Coronary artery (tissue), 2 donors: ENCODE measurements around the gene DDC.

Experiments used
- DNase-seq: peaks from one replicate; pipeline ENCODE4 v3.0.0-alpha.2; 2017; ENCODE audit warnings: low spot score
- H3K27ac ChIP-seq, 2 donors: fragments of 200-600 bp; sonication (generic); one replicate each; pipeline ENCODE4 v1.5.1; 2016 to 2019
- H3K4me3 ChIP-seq: fragments of 200-600 bp; sonication (generic); 2 replicates; pipeline ENCODE4 v1.5.1; 2016; ENCODE audit warnings: mild to moderate bottlenecking, moderate library complexity
- TF ChIP-seq, protein P1 (sequence below): fragments of 200-600 bp; sonication (generic); IDR thresholded peaks from one replicate; pipeline ENCODE4 v1.5.1; 2019; ENCODE audit warnings: antibody characterized with exemption

DDC gene

DNA sequence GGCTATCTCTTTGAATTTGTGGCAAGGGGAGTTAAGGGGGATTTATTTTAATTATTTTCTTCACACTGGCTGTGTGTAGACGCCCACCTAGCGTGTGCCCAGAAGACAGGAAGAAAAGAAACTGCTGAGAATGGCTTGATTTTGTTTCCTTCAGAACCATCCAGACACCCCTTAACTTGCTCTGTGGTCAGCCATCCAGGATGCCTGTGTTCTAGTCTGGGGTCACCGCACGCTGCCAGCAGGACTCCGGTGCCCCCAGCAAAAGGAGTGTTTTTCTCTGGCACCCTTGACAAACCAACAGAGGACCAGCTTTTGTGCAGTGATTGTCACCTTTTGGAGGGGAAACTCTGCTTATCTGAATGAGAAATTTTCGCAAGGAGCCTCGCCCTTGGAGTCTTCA is 5.3 kb downstream of the DDC start:
- TF ChIP-seq, protein P1, sequence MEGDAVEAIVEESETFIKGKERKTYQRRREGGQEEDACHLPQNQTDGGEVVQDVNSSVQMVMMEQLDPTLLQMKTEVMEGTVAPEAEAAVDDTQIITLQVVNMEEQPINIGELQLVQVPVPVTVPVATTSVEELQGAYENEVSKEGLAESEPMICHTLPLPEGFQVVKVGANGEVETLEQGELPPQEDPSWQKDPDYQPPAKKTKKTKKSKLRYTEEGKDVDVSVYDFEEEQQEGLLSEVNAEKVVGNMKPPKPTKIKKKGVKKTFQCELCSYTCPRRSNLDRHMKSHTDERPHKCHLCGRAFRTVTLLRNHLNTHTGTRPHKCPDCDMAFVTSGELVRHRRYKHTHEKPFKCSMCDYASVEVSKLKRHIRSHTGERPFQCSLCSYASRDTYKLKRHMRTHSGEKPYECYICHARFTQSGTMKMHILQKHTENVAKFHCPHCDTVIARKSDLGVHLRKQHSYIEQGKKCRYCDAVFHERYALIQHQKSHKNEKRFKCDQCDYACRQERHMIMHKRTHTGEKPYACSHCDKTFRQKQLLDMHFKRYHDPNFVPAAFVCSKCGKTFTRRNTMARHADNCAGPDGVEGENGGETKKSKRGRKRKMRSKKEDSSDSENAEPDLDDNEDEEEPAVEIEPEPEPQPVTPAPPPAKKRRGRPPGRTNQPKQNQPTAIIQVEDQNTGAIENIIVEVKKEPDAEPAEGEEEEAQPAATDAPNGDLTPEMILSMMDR = no peak
- no peak for DNase-seq

DNA sequence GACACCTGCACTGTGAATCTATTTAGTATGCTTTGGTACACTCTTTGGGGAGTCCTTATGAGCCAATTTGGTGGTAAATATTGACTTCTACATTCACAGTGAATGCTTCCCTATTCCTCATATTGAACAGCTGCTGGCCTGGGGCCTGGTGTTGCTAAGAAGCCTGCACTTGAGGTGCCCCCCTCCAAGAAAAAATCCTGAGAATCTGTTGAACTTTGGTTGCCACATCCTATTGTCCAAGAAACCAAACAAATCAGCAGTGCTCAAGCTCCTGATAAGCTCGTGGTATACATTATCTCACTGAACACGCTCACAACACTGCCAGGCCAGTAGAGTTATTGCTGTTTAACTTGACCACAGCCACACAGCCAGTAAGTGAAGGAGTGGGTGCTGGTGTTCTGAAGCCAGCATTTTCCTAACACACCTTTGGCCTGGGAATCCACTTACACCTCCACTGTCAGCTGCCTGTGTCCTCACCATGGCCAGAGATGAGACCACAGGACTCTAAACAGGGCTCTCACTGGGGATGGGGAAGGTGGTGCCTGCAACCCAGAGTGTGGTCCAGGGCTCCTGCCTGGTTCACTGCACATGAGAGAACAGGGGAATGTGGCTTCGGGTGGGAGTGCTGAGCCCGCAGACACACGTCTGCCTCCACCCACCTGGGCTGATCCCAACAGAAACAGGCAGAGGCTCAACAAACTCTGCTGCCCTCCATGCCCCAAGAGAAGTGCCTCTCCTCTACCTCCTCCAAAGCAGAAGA is 6.7 kb downstream of the DDC start:
- H3K4me3 ChIP-seq = no peak overlapping the region
- DNase-seq = no peak
- no peak overlapping the region for H3K27ac ChIP-seq
- TF ChIP-seq, protein P1 = no peak

More for the DNA sequence above, 5.3 kb downstream of the DDC start:
- Histone ChIP-seq H3K4me3 (no peak overlapping the region), H3K27ac (no peak overlapping the region)

GRCh38 chr7:50557099-50557498 is 8.1 kb downstream of the DDC start:
- DNase-seq = no peak
- Histone ChIP-seq H3K4me3 (no peak overlapping the region), H3K27ac (no peak overlapping the region)
- TF ChIP-seq, protein P1 = no peak

GRCh38 chr7:50556247-50556991 is 8.8 kb downstream of the DDC start:
- DNase-seq = no peak
- Histone ChIP-seq H3K4me3 (no peak overlapping the region), H3K27ac (peak overlapping the region in 1 of 2 donors; percentile 32)

GRCh38 chr7:50555594-50556140 is 9.5 kb downstream of the DDC start:
- Histone ChIP-seq H3K27ac (peak overlapping the region in 1 of 2 donors; percentile 32), H3K4me3 (no peak overlapping the region)
- no peak for DNase-seq
- TF ChIP-seq, protein P1 = no peak

More at GRCh38 chr7:50556247-50556991, 8.8 kb downstream of the DDC start:
- TF ChIP-seq, protein P1 = no peak

GRCh38 chr7:50554431-50555322 is 10.5 kb downstream of the DDC start:
- TF ChIP-seq, protein P1 = no peak
- Histone ChIP-seq H3K4me3 (no peak overlapping the region), H3K27ac (no peak overlapping the region)
- no peak for DNase-seq
